Tibial nerve (tissue), 4 donors: Measurements from ENCODE around the gene KCMF1.
A peak's percentile ranks its signal among the peaks of the same experiment; 100 is the strongest.

Experiments used
- EP300 ChIP-seq, 2 donors: sonication (generic); formaldehyde crosslinking; IDR thresholded peaks; one replicate each; pipeline ENCODE4 v1.6.1; 2017; ENCODE audit warnings: antibody characterized with exemption in 2 of 2, mild to moderate bottlenecking in 1 of 2
- POLR2A ChIP-seq, 2 donors: fragments of 450-650 bp; IDR thresholded peaks; one replicate each; pipeline ENCODE4 v1.6.1; 2017; ENCODE audit warnings: antibody characterized with exemption in 2 of 2, mild to moderate bottlenecking in 2 of 2, moderate library complexity in 2 of 2
- TF ChIP-seq, protein P1 (sequence below), 5 experiments: fragments of 200-600 bp in 3 of 5; fragments of 450-650 bp in 2 of 5; sonication (generic) in 3 of 5; IDR thresholded peaks; one replicate each; pipeline ENCODE4 v1.5.1; 2016 to 2019; ENCODE audit warnings: antibody characterized with exemption in 5 of 5, mild to moderate bottlenecking in 3 of 5, moderate library complexity in 2 of 5

- TF ChIP-seq, protein P1, sequence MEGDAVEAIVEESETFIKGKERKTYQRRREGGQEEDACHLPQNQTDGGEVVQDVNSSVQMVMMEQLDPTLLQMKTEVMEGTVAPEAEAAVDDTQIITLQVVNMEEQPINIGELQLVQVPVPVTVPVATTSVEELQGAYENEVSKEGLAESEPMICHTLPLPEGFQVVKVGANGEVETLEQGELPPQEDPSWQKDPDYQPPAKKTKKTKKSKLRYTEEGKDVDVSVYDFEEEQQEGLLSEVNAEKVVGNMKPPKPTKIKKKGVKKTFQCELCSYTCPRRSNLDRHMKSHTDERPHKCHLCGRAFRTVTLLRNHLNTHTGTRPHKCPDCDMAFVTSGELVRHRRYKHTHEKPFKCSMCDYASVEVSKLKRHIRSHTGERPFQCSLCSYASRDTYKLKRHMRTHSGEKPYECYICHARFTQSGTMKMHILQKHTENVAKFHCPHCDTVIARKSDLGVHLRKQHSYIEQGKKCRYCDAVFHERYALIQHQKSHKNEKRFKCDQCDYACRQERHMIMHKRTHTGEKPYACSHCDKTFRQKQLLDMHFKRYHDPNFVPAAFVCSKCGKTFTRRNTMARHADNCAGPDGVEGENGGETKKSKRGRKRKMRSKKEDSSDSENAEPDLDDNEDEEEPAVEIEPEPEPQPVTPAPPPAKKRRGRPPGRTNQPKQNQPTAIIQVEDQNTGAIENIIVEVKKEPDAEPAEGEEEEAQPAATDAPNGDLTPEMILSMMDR (IDR thresholded peaks at IDR 0.05): peak; percentile 94 to 99 (median 98)
- TF ChIP-seq POLR2A (IDR thresholded peaks at IDR 0.05) (peak in 1 of 2 donors; percentile 21), EP300 (IDR thresholded peaks at IDR 0.05) (peak in 1 of 2 donors; percentile 82)
Measured at GRCh38 chr2:84925724-84926376, 45.1 kb upstream of the KCMF1 start.
